NCI-H1417 (cell line): ENCODE data around the gene ZDHHC14.

ENCODE experiments used
- DNase-seq, 3 experiments: peaks; one replicate each; lab custom pipeline; 2025; lab: John Stamatoyannopoulos, UW

ZDHHC14 gene

DNA sequence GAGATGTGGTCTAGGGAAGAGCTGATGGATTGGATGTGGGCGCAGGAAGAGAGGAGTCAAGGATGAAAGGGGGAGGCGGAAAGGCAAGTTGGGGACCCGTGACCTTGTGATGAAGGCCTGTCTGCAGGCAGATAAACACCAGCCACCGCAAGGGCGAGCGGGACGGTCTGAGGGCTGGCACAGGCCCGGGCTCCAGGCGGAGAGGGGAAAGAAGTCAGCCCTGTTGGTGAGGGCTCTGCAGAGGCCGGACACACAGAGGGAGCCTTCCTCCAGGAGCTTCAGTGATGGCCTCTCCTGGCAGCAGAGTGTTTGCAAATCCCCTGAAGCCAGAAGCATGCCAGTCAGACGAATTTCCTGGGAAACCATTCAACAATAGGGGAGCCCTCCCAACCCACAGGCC, 112.2 kb downstream of the ZDHHC14 start:
- DNase-seq = no peak

DNA sequence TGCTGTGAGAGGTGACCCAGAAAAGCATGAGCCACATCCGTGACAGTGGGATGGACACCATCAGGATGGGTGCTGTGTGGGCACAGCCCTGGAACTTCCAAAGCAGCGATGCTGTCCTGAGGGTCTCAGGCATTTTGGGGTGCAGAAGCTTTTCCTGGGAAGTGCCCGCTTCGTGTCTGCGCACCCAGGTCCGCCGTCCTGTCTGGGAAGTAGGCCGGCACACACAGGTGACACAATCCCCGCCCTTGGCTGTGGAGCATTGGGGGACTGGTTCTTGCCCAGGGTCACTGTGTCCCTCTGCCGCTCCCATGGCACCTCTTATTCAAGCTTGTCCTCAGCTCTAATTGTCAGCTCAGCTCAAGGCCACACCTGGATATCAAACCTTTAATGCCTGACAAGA, 112.6 kb downstream of the ZDHHC14 start:
- DNase-seq = no peak

- no peak for DNase-seq
Observed at GRCh38 chr6:157494132-157494710, 113.2 kb downstream of the ZDHHC14 start.

DNA sequence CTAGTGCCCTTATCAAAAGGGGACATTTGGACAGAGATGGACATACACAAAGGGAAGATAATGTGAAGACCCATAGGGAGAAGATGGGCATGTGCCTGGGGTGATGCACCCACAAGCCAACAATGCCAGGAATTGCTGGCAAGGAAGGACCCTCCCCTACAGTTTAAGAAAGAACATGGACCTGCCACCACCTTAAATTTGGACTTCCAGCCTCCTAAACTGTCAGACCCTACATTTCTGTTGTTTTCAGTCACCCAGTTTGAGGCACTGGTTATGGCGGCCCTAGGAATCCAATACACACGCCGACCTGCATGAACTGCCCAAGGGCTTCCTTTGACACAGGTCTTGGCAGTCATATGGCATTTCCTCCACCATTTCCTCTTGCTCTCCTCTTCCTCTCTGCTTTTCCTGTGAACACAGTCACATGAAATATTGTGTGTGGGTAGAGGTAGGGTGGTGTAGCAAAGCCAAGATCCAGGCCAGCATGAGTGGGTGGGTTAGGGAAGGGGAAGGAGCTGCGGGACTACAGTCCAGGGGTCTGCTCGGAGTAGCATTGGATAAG, 115.6 kb downstream of the ZDHHC14 start:
- DNase-seq = no peak

DNA sequence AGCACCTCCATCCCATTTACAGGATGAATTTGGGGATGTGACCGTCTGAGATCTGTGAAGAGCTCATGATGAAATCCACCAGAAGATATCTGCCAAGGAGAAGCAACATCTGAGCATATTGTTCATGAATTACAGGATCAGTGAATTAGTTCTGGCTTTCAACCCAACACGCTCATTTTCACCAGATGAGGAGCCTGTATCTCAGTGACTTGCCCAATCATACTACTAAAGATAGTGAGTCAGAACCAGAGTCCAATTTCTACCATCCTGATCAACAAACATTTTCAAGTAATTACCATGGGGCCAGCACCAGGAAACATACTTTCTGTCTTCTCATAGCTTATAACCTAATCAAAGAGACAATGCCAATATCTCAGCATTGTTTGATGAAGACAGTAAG, 116.6 kb downstream of the ZDHHC14 start:
- no peak for DNase-seq

- no peak for DNase-seq
Observed at GRCh38 chr6:157498817-157499216, 117.8 kb downstream of the ZDHHC14 start.

DNA sequence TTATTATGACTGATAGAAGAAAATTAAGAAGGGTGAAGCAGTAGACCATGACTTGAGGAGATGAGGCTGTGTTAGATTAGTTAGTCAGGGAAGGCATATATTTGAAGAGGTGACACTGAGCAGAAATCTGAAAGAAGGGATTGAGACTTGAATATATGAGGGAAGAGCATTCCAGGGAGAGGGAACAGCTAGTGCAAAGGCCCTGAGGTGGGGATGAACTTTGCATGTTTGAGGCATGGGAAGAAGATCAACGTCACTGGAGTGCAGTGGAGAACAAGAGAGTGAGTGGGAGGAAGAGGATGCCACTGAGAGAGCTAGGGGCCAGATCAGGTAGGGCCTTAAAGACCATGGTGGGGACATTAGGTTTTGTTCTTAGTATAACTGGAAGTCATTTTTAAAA, 119.0 kb downstream of the ZDHHC14 start:
- no peak for DNase-seq

- DNase-seq = no peak
Observed at GRCh38 chr6:157503018-157503747, 122.2 kb downstream of the ZDHHC14 start.

DNA sequence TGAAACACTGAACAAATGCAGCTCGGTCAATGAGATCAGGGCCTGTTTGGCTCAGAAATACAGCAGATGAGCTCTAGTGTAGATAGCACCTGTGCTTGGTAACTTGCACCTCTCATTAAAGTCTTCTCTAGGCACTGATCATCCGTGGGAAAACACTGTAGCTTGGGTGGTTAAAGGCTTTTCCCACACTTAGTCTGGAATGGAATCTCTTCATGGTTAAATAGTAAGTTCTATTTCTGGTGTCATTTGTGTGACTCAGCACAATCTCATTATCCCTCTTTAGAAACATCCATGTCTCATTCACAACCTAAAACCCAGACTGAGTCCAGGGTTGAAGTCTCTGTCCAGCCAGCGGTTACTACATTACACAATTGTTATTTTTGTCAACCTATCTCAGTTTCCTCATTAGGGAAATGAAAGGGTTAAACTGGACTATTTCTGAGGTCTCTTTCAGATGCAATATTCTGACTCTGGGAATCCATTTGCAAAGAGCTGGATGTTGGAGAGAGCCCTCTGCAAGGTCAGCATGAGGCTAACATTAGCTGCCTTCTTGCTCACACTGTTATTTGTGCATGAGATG, 125.0 kb downstream of the ZDHHC14 start:
- no peak for DNase-seq

DNA sequence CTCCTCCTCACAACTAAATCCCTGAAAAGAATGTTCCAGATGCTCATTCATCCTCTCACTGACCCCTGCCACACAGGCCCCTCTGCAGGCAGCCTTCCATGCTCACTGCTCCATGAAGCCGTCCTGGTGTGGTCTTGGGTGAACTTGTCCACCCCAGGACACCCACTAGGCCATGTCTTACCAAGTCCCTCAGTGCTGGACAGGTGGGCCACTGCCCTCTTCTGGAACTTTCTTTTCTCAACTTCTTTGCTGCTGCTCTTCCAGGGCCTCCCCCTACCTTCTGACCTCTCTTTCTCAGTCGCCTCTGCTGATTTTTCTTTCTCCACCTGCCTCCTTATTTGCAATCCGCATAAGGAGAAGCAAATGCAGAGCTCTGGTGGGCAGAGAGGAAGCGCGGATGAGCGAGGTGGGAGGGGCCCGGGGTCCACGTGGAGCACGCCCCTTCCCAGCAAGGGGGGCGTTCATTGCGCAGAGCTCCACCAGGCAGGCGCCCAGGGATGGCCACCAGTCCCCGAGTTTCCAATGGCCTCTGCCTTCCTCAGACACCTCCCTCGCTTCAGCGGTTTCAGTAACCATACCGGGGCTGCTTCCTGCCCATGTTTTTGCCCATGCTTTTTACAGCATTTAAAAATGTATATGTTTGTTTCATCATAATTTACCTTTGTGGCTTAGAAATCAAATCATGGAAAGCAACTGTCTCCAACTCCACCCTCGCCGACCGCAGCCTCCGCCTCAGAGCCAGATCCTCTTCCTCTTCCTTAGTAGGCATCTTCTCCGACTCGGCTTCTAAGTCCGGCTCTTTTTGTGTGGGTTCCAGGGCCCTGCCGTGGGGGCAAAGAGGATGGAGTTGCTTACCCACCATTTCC, 129.6 kb downstream of the ZDHHC14 start:
- DNase-seq = no peak

DNA sequence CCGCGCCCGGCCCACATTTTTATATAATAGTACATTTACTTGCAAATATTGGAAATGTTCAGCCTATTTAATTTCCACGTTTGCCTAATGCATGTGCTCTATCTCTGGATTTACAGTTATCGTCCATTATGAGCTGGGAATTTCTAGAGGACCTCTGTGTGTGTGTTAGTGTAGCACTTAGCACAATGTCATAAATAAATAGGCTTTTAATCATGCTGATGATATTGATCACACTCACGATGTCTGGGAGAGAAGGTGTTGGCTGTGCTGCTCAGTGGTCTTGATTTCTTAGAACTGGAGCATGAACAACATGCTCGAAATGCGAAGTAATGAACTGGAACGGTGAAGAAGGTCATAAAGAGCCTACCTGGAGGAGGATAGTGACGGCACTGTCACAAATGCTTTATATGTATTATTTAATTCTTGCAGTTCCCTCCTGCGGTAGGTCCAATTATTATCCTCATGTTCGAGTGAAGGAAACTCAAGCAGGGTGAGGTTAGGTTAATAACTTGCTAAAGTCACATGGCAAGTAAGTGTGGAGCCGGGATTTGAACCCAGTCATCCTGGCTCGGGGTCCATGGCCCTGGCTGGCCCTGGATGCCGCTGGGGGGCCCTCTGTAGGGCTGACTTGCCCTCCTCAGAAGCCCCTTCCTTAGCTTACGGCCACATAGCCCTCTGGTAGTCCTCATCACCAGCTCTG, 130.8 kb downstream of the ZDHHC14 start:
- DNase-seq = peak in 1 of 3 experiments; percentile 56

- peak in 1 of 3 experiments; percentile 43 for DNase-seq
Observed at GRCh38 chr6:157512382-157512682, 131.3 kb downstream of the ZDHHC14 start.

DNA sequence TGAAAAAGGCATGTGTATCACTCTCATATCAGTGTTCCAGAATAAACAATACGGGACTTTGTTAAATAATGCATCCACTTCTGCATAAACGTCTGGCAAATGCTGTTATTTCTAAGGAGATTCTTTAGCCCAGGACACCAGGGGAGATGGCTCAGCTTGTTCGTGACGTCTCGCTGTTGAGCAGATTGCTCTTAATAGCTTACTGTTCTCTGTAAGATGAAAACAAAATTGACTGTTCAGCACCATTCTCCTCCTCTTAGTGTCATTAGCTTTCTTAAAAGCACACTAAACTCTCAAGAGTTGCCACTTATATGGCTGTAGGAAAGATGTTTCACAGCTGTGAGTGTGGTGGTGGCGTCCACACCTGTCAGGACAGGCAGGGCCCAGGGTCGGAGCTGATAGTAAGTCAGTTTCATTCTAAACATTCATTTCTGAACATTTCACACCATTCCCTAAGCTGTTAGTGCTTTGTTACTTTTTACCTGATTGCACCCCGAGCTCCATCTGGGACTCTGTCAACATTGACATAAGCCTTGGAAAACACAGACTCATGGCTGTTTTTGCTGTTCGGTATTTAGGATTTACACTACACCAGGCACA, 132.1 kb downstream of the ZDHHC14 start:
- DNase-seq = peak; percentile 48 to 88 (median 79)

- DNase-seq = no peak
Observed at GRCh38 chr6:157513619-157514485, 132.9 kb downstream of the ZDHHC14 start.

GRCh38 chr6:157514659-157515496, 133.9 kb downstream of the ZDHHC14 start:
- DNase-seq = no peak

DNA sequence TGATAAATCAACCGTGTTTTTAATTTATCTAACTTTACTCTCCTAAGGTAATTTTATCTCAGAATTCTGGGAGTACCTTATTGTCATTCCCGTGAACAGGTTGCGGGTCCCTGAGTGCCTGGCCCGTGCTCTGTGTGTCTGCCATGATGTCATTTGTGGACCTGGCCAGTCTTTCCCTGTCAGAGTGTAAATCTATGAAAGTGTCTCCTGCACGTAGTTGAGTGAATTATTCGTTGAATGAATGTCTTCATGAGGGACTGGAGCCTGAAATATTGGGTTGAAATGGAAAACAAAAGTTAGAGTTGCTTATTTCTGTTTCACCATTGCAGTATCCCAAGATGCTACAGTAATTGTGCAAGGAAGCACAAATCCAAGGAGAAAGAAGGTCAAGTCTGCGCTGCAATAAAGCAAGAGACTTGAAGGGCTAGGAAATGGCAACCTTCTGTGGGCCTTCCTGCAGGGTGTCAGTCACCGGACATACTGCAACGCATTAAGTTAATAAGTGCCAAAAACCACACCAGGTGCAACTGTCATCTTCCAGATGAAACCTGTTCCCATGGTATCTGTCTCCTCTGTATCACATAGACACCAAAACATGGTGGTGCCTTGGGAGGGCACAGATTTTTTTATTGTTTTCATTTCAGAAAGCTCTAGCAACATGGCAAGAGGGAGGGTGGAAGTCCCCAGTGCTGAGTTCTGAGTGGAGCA, 135.5 kb downstream of the ZDHHC14 start:
- DNase-seq = no peak

DNA sequence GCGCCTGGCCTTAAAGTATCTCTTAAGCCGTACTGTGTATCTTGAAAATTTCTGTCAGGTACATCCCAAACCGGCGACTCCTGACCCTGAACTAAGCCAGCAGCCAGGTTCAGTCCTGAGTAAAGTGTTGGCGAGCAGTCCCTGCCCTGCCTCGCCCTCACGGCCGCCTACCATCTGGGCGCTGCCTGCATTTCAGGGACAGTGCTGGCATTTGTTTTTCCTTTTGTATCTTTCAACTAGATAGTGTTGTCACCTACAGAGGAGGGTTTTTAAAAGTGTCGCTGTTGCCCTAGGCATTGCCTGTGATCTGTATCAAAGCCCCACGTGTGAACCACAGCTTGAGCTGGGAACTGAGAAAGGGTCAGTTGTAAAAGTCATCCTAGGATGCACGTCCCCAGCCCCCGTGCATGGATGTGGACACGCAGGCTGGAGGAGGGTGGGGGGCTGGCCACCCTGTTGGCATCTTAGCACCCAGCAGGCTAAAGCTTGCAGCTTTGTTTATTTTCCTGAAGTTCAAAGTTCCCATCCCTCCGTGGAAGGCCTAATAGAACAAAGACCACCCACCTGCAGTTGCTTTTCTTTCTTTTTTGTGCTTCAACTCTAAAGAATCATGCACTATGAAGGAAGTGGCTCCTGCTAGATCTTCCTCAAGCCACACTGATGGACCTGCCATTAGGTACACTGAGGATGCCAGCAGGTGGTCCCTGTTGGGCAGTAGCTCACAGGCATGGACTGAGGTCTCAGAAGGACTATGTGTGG, 136.8 kb downstream of the ZDHHC14 start:
- no peak for DNase-seq
